Mesodermal cell (in vitro differentiated cells): ENCODE results near the gene PHIP.
"Not testable (repeated sequence)": the region's sequence is repeated elsewhere in the genome, so short reads cannot be mapped to it uniquely, and the experiment has no call there.

Source experiments
- H3K27ac ChIP-seq: 2 replicates; pipeline ENCODE4 v1.7.0; 2013; ENCODE audit warnings: mild to moderate bottlenecking, low read depth, low read length, moderate library complexity; ENCODE audit not compliant: severe bottlenecking
- H3K36me3 ChIP-seq: 2 replicates; pipeline ENCODE4 v1.7.1; 2013; ENCODE audit warnings: mild to moderate bottlenecking, low read length, moderate library complexity; ENCODE audit not compliant: control insufficient read depth, insufficient read depth
- H3K4me1 ChIP-seq: one replicate; pipeline ENCODE4 v1.7.1; 2013; ENCODE audit warnings: mild to moderate bottlenecking, low read length; ENCODE audit not compliant: insufficient read depth, control insufficient read depth, poor library complexity, severe bottlenecking
- H3K4me3 ChIP-seq: 2 replicates; pipeline ENCODE4 v1.7.0; 2013; ENCODE audit warnings: low read length, control low read depth, mild to moderate bottlenecking; ENCODE audit not compliant: insufficient read depth, poor library complexity, severe bottlenecking; ENCODE audit errors: extremely low read depth
- H3K9me3 ChIP-seq: 2 replicates; pipeline ENCODE4 v1.7.1; 2013; ENCODE audit warnings: mild to moderate bottlenecking, low read length, moderate library complexity; ENCODE audit not compliant: control insufficient read depth
- WGBS, 2 experiments: methylation state at CpG; one replicate each; pipeline ENCODE4 v1.1.5; 2013; ENCODE audit warnings: missing lambda C conversion rate in 2 of 2; ENCODE audit not compliant: insufficient coverage in 2 of 2; 5-methylcytosine and 5-hydroxymethylcytosine counted together

Gene PHIP

DNA sequence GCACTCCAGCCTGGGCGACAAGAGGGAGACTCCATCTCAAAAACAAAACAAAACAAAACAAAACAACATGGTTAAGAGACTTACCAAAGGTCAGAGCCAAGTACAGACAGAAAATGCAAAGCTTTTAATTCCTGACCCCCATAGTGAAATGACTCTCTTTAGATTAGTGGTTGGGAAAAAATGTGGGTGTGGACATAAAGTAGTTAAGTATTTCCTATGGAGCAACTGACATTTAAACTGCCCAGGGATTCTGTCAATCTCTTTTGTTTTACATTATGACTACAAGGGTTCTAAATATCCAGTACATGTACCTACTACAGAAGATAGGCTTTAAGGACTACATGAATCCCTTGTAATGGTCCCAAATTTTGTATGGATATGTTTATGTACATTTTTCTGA is 135.6 kb downstream of the PHIP start:
- Histone ChIP-seq H3K4me3 (no peak overlapping the region), H3K4me1 (no peaks in the 10 kb centered on the region), H3K36me3 (peaks cover 66% of the 10 kb centered on the region), H3K27ac (no peak overlapping the region), H3K9me3 (no peaks in the 10 kb centered on the region)
- no CpG with 5 or more reads among the region's 1 CpG for WGBS, 2 experiments

DNA sequence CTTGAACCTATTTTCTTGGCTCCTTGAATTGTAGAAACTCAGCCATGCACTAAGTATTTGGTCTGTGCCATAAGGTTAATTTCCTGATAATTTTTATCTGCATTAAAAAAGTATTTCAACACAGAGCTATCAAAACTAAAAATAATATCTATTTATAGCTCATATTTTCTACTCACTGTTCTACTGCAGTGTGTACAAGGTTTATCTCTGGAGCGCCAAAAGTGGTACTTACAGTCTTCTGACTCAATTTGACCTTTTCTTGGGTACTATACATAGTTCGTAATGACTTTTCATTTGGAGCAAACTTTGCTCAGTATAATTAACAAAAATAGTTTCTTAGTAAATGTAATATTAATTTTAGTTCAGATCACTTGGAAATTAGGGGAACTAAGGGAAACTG is 141.5 kb downstream of the PHIP start:
- WGBS, 2 experiments = 100% methylated on average over 1 of the region's 2 CpGs; no CpG with 5 or more reads in 1 of the 2 experiments
- peaks cover 16% of the 10 kb centered on the region for H3K36me3 ChIP-seq
- no peak overlapping the region for H3K27ac ChIP-seq
- no peak overlapping the region for H3K4me3 ChIP-seq
- no peaks in the 10 kb centered on the region for H3K4me1 ChIP-seq
- H3K9me3 ChIP-seq = no peaks in the 10 kb centered on the region

DNA sequence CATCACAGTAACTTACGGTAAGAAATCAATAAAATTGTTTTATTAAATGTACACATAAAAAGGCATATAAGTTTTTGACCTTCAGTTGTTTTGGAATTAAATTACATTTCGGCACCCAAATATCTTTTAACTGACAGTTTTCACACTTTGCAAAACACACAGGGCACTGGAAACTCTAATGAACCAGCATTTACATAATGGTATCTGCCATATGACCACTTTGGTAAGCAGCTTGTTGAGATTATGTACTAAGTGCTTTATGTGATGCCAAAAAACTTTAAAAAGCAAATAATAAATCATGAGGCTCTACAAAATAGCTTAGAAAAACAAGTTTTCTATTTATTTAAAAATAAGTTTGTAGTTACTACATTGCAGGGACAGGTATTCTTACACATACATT is 142.5 kb downstream of the PHIP start:
- no CpG with 5 or more reads among the region's 2 CpGs for WGBS, 2 experiments
- Histone ChIP-seq H3K4me1 (no peaks in the 10 kb centered on the region), H3K4me3 (no peak overlapping the region), H3K27ac (no peak overlapping the region), H3K9me3 (no peaks in the 10 kb centered on the region), H3K36me3 (peaks cover 10% of the 10 kb centered on the region)

DNA sequence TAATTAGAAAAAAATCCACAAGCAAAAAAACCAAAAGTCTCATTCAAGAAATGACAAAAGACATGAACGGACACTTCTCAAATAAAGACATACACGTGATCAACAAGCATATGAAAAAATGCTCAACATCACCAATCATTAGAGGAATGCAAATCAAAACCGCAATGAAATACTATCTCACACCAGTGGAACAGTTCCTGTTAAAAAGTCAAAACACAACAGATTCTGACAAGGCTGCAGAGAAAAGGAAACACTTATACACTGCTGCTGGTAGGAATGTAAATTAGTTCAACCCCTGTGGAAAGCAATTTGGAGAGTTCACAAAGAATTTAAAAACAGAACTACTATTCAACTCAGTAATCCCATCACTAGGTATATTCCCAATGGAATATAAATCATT is 152.7 kb downstream of the PHIP start:
- Histone ChIP-seq H3K9me3 (peaks cover 5% of the 10 kb centered on the region), H3K27ac (no peak overlapping the region), H3K36me3 (no peaks in the 10 kb centered on the region), H3K4me1 (no peaks in the 10 kb centered on the region), H3K4me3 (no peak overlapping the region)
- 83 to 92% methylated on average over 2 of the region's 3 CpGs for WGBS, 2 experiments

DNA sequence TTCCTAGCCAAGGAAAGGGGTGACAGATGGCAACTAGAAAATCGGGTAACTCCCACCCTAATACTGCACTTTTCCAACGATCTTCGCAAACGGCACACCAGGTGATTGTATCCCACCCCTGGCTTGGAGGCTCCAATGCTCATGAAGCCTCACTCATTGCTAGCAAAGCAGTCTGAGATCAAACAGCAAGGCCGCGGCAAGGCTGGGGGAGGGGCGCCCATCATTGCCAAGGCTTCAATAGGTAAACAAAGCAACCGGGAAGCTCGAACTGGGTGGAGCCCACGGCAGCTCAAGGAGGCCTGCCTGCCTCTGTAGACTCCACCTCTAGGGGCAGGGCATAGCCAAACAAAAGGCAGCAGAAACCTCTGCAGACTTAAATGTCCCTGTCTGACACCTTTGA is 156.9 kb downstream of the PHIP start:
- H3K4me3 ChIP-seq, H3K4me1 ChIP-seq, H3K9me3 ChIP-seq, H3K27ac ChIP-seq, H3K36me3 ChIP-seq: not testable (repeated sequence)
- WGBS, 2 experiments = 88 to 92% methylated on average over 10 of the region's 10 CpGs

DNA sequence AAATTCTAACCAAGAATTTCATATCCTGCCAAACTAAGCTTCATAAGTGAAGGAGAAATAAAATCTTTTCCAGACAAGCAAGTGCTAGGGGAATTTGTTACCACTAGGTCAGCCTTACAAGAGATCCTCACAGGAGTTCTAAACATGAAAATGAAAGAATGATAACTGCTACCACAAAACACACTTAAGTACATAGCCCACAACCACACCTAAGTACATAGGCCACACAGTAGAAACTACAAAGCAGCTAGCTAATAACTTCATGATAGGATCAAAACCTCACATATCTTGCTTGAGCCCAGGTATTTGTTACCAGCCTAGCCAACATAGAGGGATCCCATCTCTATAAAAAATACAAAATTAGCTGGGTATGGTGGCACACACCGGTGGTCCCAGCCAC is 160.3 kb downstream of the PHIP start:
- WGBS, 2 experiments = 100% methylated on average over 1 of the region's 1 CpG; no CpG with 5 or more reads in 1 of the 2 experiments
- Histone ChIP-seq H3K4me1 (no peaks in the 10 kb centered on the region), H3K9me3 (peaks cover 3% of the 10 kb centered on the region), H3K27ac (no peak overlapping the region), H3K36me3 (no peaks in the 10 kb centered on the region), H3K4me3 (no peak overlapping the region)

DNA sequence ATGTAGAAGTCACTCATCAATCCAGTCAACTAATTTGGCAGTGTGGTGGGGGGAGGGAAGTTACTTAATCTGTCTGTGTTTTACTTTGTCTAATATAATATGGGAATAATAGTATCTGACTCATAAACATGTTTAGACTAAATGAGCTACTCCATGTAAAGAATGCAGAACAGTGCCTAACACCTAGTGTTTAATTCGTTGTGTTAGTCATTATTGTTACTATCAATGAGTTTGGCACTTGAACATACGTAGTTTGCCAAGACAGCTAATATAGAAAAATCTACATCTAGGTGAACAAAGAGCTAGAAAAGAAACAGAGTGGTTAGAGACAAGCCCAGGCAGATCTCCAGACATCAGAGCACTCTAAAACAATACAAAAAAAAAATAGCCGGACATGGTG is 161.6 kb downstream of the PHIP start:
- 83% methylated on average over 1 of the region's 3 CpGs; no CpG with 5 or more reads in 1 of the 2 experiments for WGBS, 2 experiments
- Histone ChIP-seq H3K4me1 (no peaks in the 10 kb centered on the region), H3K36me3 (no peaks in the 10 kb centered on the region), H3K4me3 (no peak overlapping the region), H3K9me3 (peaks cover 3% of the 10 kb centered on the region), H3K27ac (no peak overlapping the region)

DNA sequence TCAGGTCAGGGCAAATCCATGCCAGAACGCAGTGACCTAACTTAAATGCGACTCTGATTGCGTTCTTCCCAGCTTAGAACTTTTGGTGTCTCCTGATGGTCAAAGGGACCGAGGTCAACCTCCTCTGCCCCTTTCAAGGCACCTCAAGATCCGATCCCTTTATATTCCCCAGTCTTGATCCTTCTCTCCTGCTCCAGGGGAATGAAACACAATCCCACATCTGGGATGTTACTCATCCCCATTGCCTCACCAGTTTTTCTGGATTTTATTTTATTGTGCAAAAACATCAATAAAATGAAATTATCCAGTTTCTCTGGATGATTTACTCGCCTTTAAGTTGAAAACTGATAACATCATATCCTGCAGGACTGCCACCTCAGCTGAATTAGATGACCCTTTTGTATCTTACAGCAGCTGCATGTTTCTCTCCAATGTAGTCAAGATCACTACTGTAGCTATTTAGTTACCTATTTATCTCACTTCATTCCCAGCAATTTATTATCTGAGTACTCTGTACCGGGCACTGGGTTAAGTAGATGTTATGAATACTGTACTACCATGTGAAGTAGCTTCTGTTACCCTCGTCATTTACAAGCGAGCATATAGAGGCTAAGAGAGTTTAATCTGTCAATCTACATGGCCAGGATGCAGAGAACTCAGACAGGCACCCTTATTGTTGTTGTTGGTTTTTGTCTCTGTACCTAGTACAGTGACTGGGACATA is 166.7 kb downstream of the PHIP start:
- 84 to 88% methylated on average over 5 to 8 of the region's 9 CpGs for WGBS, 2 experiments
- no peak overlapping the region for H3K27ac ChIP-seq
- H3K4me3 ChIP-seq = no peak overlapping the region
- H3K36me3 ChIP-seq = no peaks in the 10 kb centered on the region
- H3K4me1 ChIP-seq = no peaks in the 10 kb centered on the region
- H3K9me3 ChIP-seq = no peaks in the 10 kb centered on the region

DNA sequence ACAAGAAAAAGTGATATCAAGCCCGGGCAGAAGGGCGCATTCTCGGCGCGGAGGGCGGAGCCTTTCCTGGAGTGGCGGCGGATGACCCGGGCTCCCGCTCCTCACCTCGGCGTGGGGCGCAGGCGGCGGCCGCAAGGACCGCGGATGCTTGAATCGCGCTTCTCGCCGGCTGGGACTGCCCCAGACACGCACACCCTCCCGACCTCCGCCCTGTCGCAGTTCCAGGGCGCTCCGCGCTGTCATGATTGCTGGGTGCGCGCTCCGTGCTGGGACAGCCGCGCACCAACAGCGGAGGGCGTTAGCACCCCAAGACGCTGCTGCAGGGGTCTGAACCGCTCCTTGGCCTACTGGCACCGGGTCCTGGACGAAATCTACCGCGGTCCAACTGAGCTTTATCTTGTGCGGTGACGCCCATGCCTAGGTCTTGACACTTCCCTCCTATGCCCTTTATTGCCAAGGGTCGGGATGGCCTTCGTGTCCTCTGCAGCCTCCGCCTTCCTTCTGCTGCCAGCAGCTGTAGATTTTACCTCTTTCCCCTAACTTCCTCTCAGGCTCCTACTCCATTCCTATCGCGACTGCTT is 167.4 kb downstream of the PHIP start:
- Histone ChIP-seq H3K36me3 (no peaks in the 10 kb centered on the region), H3K4me1 (no peaks in the 10 kb centered on the region), H3K27ac (no peak overlapping the region), H3K4me3 (peak overlapping the region; percentile 32), H3K9me3 (no peaks in the 10 kb centered on the region)
- WGBS, 2 experiments = 6 to 8% methylated on average over 45 to 49 of the region's 49 CpGs

DNA sequence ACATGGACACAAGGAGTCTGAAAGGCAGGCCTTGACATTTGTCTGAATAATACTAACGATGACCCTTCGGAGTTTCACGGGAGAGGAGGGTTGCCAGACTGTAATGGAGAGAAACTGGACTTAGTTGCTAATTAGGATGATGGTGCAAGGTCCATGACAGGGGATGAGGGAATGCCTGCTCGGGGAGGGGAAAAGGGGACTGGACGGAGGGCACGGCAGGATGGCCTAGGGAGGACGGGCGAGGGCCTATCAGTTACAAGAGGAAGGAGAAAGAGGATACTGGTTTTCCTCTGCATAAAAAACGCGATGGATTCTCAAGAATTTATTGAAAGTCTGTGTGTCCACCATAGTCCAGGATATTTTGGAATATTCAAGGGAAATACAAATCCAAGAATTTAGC is 168.0 kb downstream of the PHIP start:
- 85 to 92% methylated on average over 8 to 9 of the region's 10 CpGs for WGBS, 2 experiments
- Histone ChIP-seq H3K4me1 (no peaks in the 10 kb centered on the region), H3K27ac (no peak overlapping the region), H3K36me3 (no peaks in the 10 kb centered on the region), H3K4me3 (no peak overlapping the region), H3K9me3 (no peaks in the 10 kb centered on the region)

DNA sequence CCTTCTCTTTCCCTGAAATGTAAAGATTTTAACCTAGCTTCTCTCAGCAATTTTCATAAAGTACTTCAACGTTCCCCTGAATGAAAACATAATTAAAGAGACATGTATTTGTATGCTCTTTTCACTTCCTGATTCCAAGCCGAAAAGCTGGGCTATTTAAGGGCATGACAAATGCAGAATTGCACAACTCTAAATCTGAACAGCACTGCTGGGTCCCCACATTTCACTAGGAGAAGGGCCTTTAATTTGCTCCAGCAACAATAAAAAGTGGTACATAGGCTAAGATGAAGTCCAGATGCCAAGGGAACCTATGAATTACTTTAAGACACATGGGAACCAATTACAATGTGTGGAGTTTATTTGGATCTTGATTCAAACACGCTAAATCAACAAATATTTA is 168.7 kb downstream of the PHIP start:
- H3K4me1 ChIP-seq = no peaks in the 10 kb centered on the region
- 90% methylated on average over 2 of the region's 3 CpGs; no CpG with 5 or more reads in 1 of the 2 experiments for WGBS, 2 experiments
- no peak overlapping the region for H3K4me3 ChIP-seq
- H3K27ac ChIP-seq = no peak overlapping the region
- H3K36me3 ChIP-seq = no peaks in the 10 kb centered on the region
- H3K9me3 ChIP-seq = no peaks in the 10 kb centered on the region
